Activated T-helper 17 cell treated with anti-CD3 and anti-CD28 coated beads, Interleukin-2, amount 50 U/mL, for 72 hours (primary cell): ENCODE results near the gene CFAP74. TPM values are rescaled to one million over a fixed set of nuclear protein-coding genes. Genes with fewer than 3 reads are reported as not detected.

Experiments
- ATAC-seq: fragments of 150-1000 bp; cut with Tn5 transposase; replicated peaks from 2 replicates; pipeline ENCODE4 v1.10.0; 2021; ENCODE audit warnings: mild to moderate bottlenecking, moderate library complexity
- H3K27ac Mint-ChIP-seq: one replicate; pipeline ENCODE4 v1.8.0; 2022; ENCODE audit warnings: mixed read lengths
- H3K27me3 Mint-ChIP-seq: one replicate; pipeline ENCODE4 v1.8.0; 2022; ENCODE audit warnings: mixed read lengths
- H3K36me3 Mint-ChIP-seq: one replicate; pipeline ENCODE4 v1.8.0; 2022; ENCODE audit warnings: low read depth, mild to moderate bottlenecking, mixed read lengths
- H3K4me1 Mint-ChIP-seq: one replicate; pipeline ENCODE4 v1.8.0; 2022; ENCODE audit warnings: mixed read lengths
- H3K4me3 Mint-ChIP-seq: one replicate; pipeline ENCODE4 v1.8.0; 2022; ENCODE audit warnings: mild to moderate bottlenecking, mixed read lengths
- H3K9me3 Mint-ChIP-seq: one replicate; pipeline ENCODE4 v1.8.0; 2022; ENCODE audit warnings: mixed read lengths
- total RNA-seq, 2 donors: library from RNA; stranded (reverse); gene quantifications; one replicate each; pipeline ENCODE4 v1.2.3, GENCODE V29; 2022

The CFAP74 gene
- total RNA-seq, 2 donors from 2014 or later: not detected

GRCh38 chr1:2029561-2029960 is 26.0 kb upstream of the CFAP74 start:
- no peaks in the 10 kb centered on the region for H3K9me3 Mint-ChIP-seq
- H3K4me3 Mint-ChIP-seq: no peak overlapping the region
- H3K36me3 Mint-ChIP-seq: no peaks in the 10 kb centered on the region
- H3K27ac Mint-ChIP-seq: no peak overlapping the region
- ATAC-seq: no peak
- H3K4me1 Mint-ChIP-seq: no peaks in the 10 kb centered on the region
- no peaks in the 10 kb centered on the region for H3K27me3 Mint-ChIP-seq

GRCh38 chr1:2028870-2029560 is 25.4 kb upstream of the CFAP74 start:
- no peaks in the 10 kb centered on the region for H3K4me1 Mint-ChIP-seq
- H3K27me3 Mint-ChIP-seq: peaks cover under 1% of the 10 kb centered on the region
- no peaks in the 10 kb centered on the region for H3K9me3 Mint-ChIP-seq
- no peaks in the 10 kb centered on the region for H3K36me3 Mint-ChIP-seq
- no peak overlapping the region for H3K27ac Mint-ChIP-seq
- H3K4me3 Mint-ChIP-seq: no peak overlapping the region
- ATAC-seq: no peak

GRCh38 chr1:2027961-2028583 is 24.5 kb upstream of the CFAP74 start:
- Mint-ChIP-seq H3K27ac (no peak overlapping the region), H3K9me3 (no peaks in the 10 kb centered on the region), H3K4me1 (no peaks in the 10 kb centered on the region), H3K27me3 (peaks cover 4% of the 10 kb centered on the region), H3K36me3 (no peaks in the 10 kb centered on the region), H3K4me3 (no peak overlapping the region)
- no peak for ATAC-seq

- no peaks in the 10 kb centered on the region for H3K9me3 Mint-ChIP-seq
- peaks cover 13% of the 10 kb centered on the region for H3K27me3 Mint-ChIP-seq
- H3K36me3 Mint-ChIP-seq: no peaks in the 10 kb centered on the region
- H3K27ac Mint-ChIP-seq: no peak overlapping the region
- no peak overlapping the region for H3K4me3 Mint-ChIP-seq
- ATAC-seq: no peak
- no peaks in the 10 kb centered on the region for H3K4me1 Mint-ChIP-seq
Observed at GRCh38 chr1:2025491-2025981, 21.9 kb upstream of the CFAP74 start.

- Mint-ChIP-seq H3K4me3 (no peak overlapping the region), H3K9me3 (no peaks in the 10 kb centered on the region), H3K27me3 (peaks cover 13% of the 10 kb centered on the region), H3K4me1 (no peaks in the 10 kb centered on the region), H3K27ac (no peak overlapping the region), H3K36me3 (no peaks in the 10 kb centered on the region)
- no peak for ATAC-seq
Observed at GRCh38 chr1:2024887-2025286, 21.3 kb upstream of the CFAP74 start.

GRCh38 chr1:2024451-2024850 is 20.9 kb upstream of the CFAP74 start:
- no peaks in the 10 kb centered on the region for H3K4me1 Mint-ChIP-seq
- H3K27me3 Mint-ChIP-seq: peaks cover 13% of the 10 kb centered on the region
- H3K4me3 Mint-ChIP-seq: no peak overlapping the region
- H3K36me3 Mint-ChIP-seq: no peaks in the 10 kb centered on the region
- ATAC-seq: no peak
- no peak overlapping the region for H3K27ac Mint-ChIP-seq
- H3K9me3 Mint-ChIP-seq: no peaks in the 10 kb centered on the region

GRCh38 chr1:2023187-2023586 is 19.6 kb upstream of the CFAP74 start:
- Mint-ChIP-seq H3K27me3 (peaks cover 17% of the 10 kb centered on the region), H3K36me3 (no peaks in the 10 kb centered on the region), H3K4me3 (no peak overlapping the region), H3K9me3 (no peaks in the 10 kb centered on the region), H3K27ac (no peak overlapping the region), H3K4me1 (no peaks in the 10 kb centered on the region)
- ATAC-seq: no peak

GRCh38 chr1:2022063-2022770 is 18.6 kb upstream of the CFAP74 start:
- ATAC-seq: no peak
- Mint-ChIP-seq H3K36me3 (no peaks in the 10 kb centered on the region), H3K4me1 (no peaks in the 10 kb centered on the region), H3K27ac (no peak overlapping the region), H3K27me3 (peaks cover 24% of the 10 kb centered on the region), H3K9me3 (no peaks in the 10 kb centered on the region), H3K4me3 (no peak overlapping the region)

- H3K36me3 Mint-ChIP-seq: no peaks in the 10 kb centered on the region
- H3K4me1 Mint-ChIP-seq: no peaks in the 10 kb centered on the region
- no peak for ATAC-seq
- peaks cover 31% of the 10 kb centered on the region for H3K27me3 Mint-ChIP-seq
- H3K9me3 Mint-ChIP-seq: no peaks in the 10 kb centered on the region
- no peak overlapping the region for H3K27ac Mint-ChIP-seq
- no peak overlapping the region for H3K4me3 Mint-ChIP-seq
Observed at GRCh38 chr1:2021550-2021949, 18.0 kb upstream of the CFAP74 start.

- Mint-ChIP-seq H3K4me1 (no peaks in the 10 kb centered on the region), H3K9me3 (no peaks in the 10 kb centered on the region), H3K36me3 (no peaks in the 10 kb centered on the region), H3K4me3 (no peak overlapping the region), H3K27me3 (peaks cover 38% of the 10 kb centered on the region), H3K27ac (no peak overlapping the region)
- ATAC-seq: no peak
Observed at GRCh38 chr1:2020310-2020655, 16.7 kb upstream of the CFAP74 start.

- no peak overlapping the region for H3K4me3 Mint-ChIP-seq
- H3K4me1 Mint-ChIP-seq: no peaks in the 10 kb centered on the region
- no peaks in the 10 kb centered on the region for H3K36me3 Mint-ChIP-seq
- no peaks in the 10 kb centered on the region for H3K9me3 Mint-ChIP-seq
- H3K27me3 Mint-ChIP-seq: peaks cover 40% of the 10 kb centered on the region
- no peak overlapping the region for H3K27ac Mint-ChIP-seq
- no peak for ATAC-seq
Observed at GRCh38 chr1:2019571-2020309, 16.2 kb upstream of the CFAP74 start.

- H3K27me3 Mint-ChIP-seq: peaks cover 40% of the 10 kb centered on the region
- no peak for ATAC-seq
- no peaks in the 10 kb centered on the region for H3K9me3 Mint-ChIP-seq
- H3K36me3 Mint-ChIP-seq: no peaks in the 10 kb centered on the region
- H3K4me3 Mint-ChIP-seq: peak within 1 kb of the TSS; percentile 29
- H3K27ac Mint-ChIP-seq: no peak within 1 kb of the TSS
- H3K4me1 Mint-ChIP-seq: no peaks in the 10 kb centered on the region
Observed at GRCh38 chr1:2019172-2019543, 15.6 kb upstream of the CFAP74 start, which contains the start of gene GABRD. TSS of gene GABRD (plus strand) at chr1:2019345. CDS start at chr1:2019424, 79 bp downstream.

- no peaks in the 10 kb centered on the region for H3K36me3 Mint-ChIP-seq
- peak overlapping the region; percentile 29 for H3K4me3 Mint-ChIP-seq
- no peaks in the 10 kb centered on the region for H3K4me1 Mint-ChIP-seq
- ATAC-seq: no peak
- peaks cover 36% of the 10 kb centered on the region for H3K27me3 Mint-ChIP-seq
- H3K27ac Mint-ChIP-seq: no peak overlapping the region
- H3K9me3 Mint-ChIP-seq: no peaks in the 10 kb centered on the region
Observed at GRCh38 chr1:2018217-2019171, 14.9 kb upstream of the CFAP74 start.

- Mint-ChIP-seq H3K36me3 (no peaks in the 10 kb centered on the region), H3K27me3 (peaks cover 35% of the 10 kb centered on the region), H3K4me1 (no peaks in the 10 kb centered on the region), H3K4me3 (no peak overlapping the region), H3K9me3 (no peaks in the 10 kb centered on the region), H3K27ac (no peak overlapping the region)
- no peak for ATAC-seq
Observed at GRCh38 chr1:2016123-2016522, 12.5 kb upstream of the CFAP74 start.
